NCI-H1436 treated with DMSO at 0.1 percent for 48 hours (cell line): ENCODE data around the gene MTG1.
"Not testable (repeated sequence)": the region's sequence is repeated elsewhere in the genome, so short reads cannot be mapped to it uniquely, and the experiment has no call there.

ENCODE experiments used
- DNase-seq: peaks from one replicate; lab custom pipeline; 2025; lab: John Stamatoyannopoulos, UW

MTG1 gene

GRCh38 chr10:133466683-133467275, 72.8 kb downstream of the MTG1 start:
- DNase-seq, result no peak

GRCh38 chr10:133467286-133467911, 73.4 kb downstream of the MTG1 start:
- DNase-seq, result no peak

GRCh38 chr10:133469205-133469604, 75.2 kb downstream of the MTG1 start:
- DNase-seq, result not testable (repeated sequence)

GRCh38 chr10:133471300-133472109, 77.5 kb downstream of the MTG1 start:
- no peak for DNase-seq
